ENCODE measurements around the gene SPOCK3. TPM values are rescaled to one million over a fixed set of nuclear protein-coding genes. Genes with fewer than 3 reads are reported as not detected.
"Not testable (repeated sequence)": the region's sequence is repeated elsewhere in the genome, so short reads cannot be mapped to it uniquely, and the experiment has no call there.

SPOCK3 gene
- total RNA-seq, 1 donor from 2014 or later, result 0.74 TPM

- Histone ChIP-seq H3K4me3 (no peak overlapping the region), H3K27ac (no peak overlapping the region), H3K27me3 (ENCODE audit: low read depth) (no peaks in the 10 kb centered on the region), H3K36me3 (no peaks in the 10 kb centered on the region), H3K9me3 (no peaks in the 10 kb centered on the region), H3K4me1 (no peaks in the 10 kb centered on the region)
- TF ChIP-seq CTCF (IDR thresholded peaks at IDR 0.05), result no peak
- intact Hi-C loops (cut with DNase I), result no loop called here
- no peak for DNase-seq
- no peak for ATAC-seq
Measured at GRCh38 chr4:166726832-166727231, 507.5 kb downstream of the SPOCK3 start.

- DNase-seq (no peak), ATAC-seq (no peak)
- Histone ChIP-seq H3K27ac (no peak overlapping the region), H3K27me3 (ENCODE audit: low read depth) (no peaks in the 10 kb centered on the region), H3K36me3 (no peaks in the 10 kb centered on the region), H3K4me1 (no peaks in the 10 kb centered on the region), H3K4me3 (no peak overlapping the region), H3K9me3 (no peaks in the 10 kb centered on the region)
- intact Hi-C loops (cut with DNase I), result no loop called here
- TF ChIP-seq CTCF (IDR thresholded peaks at IDR 0.05), result no peak
Measured at GRCh38 chr4:166724369-166724768, 509.9 kb downstream of the SPOCK3 start.

GRCh38 chr4:166723532-166724140, 510.7 kb downstream of the SPOCK3 start:
- ATAC-seq (no peak), DNase-seq (no peak)
- TF ChIP-seq CTCF (IDR thresholded peaks at IDR 0.05), result no peak
- no peak overlapping the region for H3K27ac ChIP-seq
- H3K4me3 ChIP-seq, result no peak overlapping the region
- H3K27me3 ChIP-seq (ENCODE audit: low read depth), result no peaks in the 10 kb centered on the region
- H3K9me3 ChIP-seq, result no peaks in the 10 kb centered on the region
- no peaks in the 10 kb centered on the region for H3K4me1 ChIP-seq
- H3K36me3 ChIP-seq, result no peaks in the 10 kb centered on the region
- intact Hi-C loops (cut with DNase I), result no loop called here

GRCh38 chr4:166715748-166716713, 518.3 kb downstream of the SPOCK3 start:
- H3K27me3 ChIP-seq (ENCODE audit: low read depth); ATAC-seq; H3K36me3 ChIP-seq; intact Hi-C loops (cut with DNase I); H3K9me3 ChIP-seq; H3K4me3 ChIP-seq; H3K4me1 ChIP-seq; H3K27ac ChIP-seq; DNase-seq: not testable (repeated sequence)

GRCh38 chr4:166700592-166700991, 533.7 kb downstream of the SPOCK3 start:
- H3K36me3 ChIP-seq, result no peaks in the 10 kb centered on the region

More at GRCh38 chr4:166700592-166700991, 533.7 kb downstream of the SPOCK3 start:
- DNase-seq (no peak), ATAC-seq (no peak)
- no peak for TF ChIP-seq CTCF (IDR thresholded peaks at IDR 0.05)
- Histone ChIP-seq H3K4me1 (no peaks in the 10 kb centered on the region), H3K9me3 (peaks cover 4% of the 10 kb centered on the region), H3K27me3 (ENCODE audit: low read depth) (no peaks in the 10 kb centered on the region), H3K27ac (no peak overlapping the region), H3K4me3 (no peak overlapping the region)
- intact Hi-C loops (cut with DNase I), result no loop called here
